ENCODE results near the gene MAPRE3.

The MAPRE3 gene

GRCh38 chr2:27014771-27015433 is 44.5 kb downstream of the MAPRE3 start:
- DNase-seq (ENCODE audit: low read depth in 2 of 2), result no peak

GRCh38 chr2:27016801-27017325 is 46.4 kb downstream of the MAPRE3 start:
- peak in 1 of 2 donors; percentile 8 for DNase-seq (ENCODE audit: low read depth in 2 of 2)

- DNase-seq (ENCODE audit: low read depth in 2 of 2), result no peak
Measured at GRCh38 chr2:27018142-27018541, 47.7 kb downstream of the MAPRE3 start.

- DNase-seq (ENCODE audit: low read depth in 2 of 2), result no peak
Measured at GRCh38 chr2:27019459-27019858, 49.0 kb downstream of the MAPRE3 start.

- DNase-seq (ENCODE audit: low read depth in 2 of 2), result no peak
Measured at GRCh38 chr2:27019931-27020855, 49.8 kb downstream of the MAPRE3 start.

GRCh38 chr2:27021253-27022049 is 51.0 kb downstream of the MAPRE3 start:
- no peak for DNase-seq (ENCODE audit: low read depth in 2 of 2)

GRCh38 chr2:27023740-27024139 is 53.3 kb downstream of the MAPRE3 start:
- DNase-seq (ENCODE audit: low read depth in 2 of 2), result no peak

- DNase-seq (ENCODE audit: low read depth in 2 of 2), result no peak
Measured at GRCh38 chr2:27024188-27024587, 53.8 kb downstream of the MAPRE3 start.

- DNase-seq (ENCODE audit: low read depth in 2 of 2), result no peak
Measured at GRCh38 chr2:27024812-27025211, 54.4 kb downstream of the MAPRE3 start.

GRCh38 chr2:27025281-27025800 is 54.9 kb downstream of the MAPRE3 start:
- DNase-seq (ENCODE audit: low read depth in 2 of 2), result no peak

- no peak for DNase-seq (ENCODE audit: low read depth in 2 of 2)
Measured at GRCh38 chr2:27025861-27026851, 55.7 kb downstream of the MAPRE3 start.

- DNase-seq (ENCODE audit: low read depth in 2 of 2), result no peak
Measured at GRCh38 chr2:27027211-27027651, 56.8 kb downstream of the MAPRE3 start.

GRCh38 chr2:27029051-27029450 is 58.6 kb downstream of the MAPRE3 start:
- no peak for DNase-seq (ENCODE audit: low read depth in 2 of 2)

GRCh38 chr2:27032495-27033252 is 62.2 kb downstream of the MAPRE3 start, which contains the start of gene TMEM214:
TMEM214 (plus strand) TSS chr2:27032965; CDS start chr2:27033016, 51 bp downstream.
- DNase-seq (ENCODE audit: low read depth in 2 of 2), result peak; percentile 48 to 75

GRCh38 chr2:27033253-27033852 is 62.9 kb downstream of the MAPRE3 start:
- DNase-seq (ENCODE audit: low read depth in 2 of 2), result no peak

GRCh38 chr2:27038012-27038411 is 67.6 kb downstream of the MAPRE3 start:
- no peak for DNase-seq (ENCODE audit: low read depth in 2 of 2)

GRCh38 chr2:27038631-27039339 is 68.3 kb downstream of the MAPRE3 start:
- DNase-seq (ENCODE audit: low read depth in 2 of 2), result no peak

- DNase-seq (ENCODE audit: low read depth in 2 of 2), result no peak
Measured at GRCh38 chr2:27039426-27039825, 69.0 kb downstream of the MAPRE3 start.

Measured in stimulated activated CD8-positive, alpha-beta memory T cell treated with anti-CD3 and anti-CD28 coated beads, Interleukin-7, amount 100 ng/mL, for 4 hours (primary cell).